DMS 273 (cell line): ENCODE measurements around the gene HCN2.

ENCODE experiments used
- DNase-seq: peaks from one replicate; lab custom pipeline; 2025; ENCODE audit not compliant: unreplicated experiment; lab: John Stamatoyannopoulos, UW

Gene HCN2

GRCh38 chr19:570937-571565 is 18.6 kb upstream of the HCN2 start:
- peak; percentile 81 for DNase-seq

GRCh38 chr19:571566-571974 is 18.1 kb upstream of the HCN2 start:
- peak; percentile 77 for DNase-seq

GRCh38 chr19:572140-572742 is 17.4 kb upstream of the HCN2 start, which contains the start of gene BSG:
TSS of gene BSG (plus strand) at chr19:572596. CDS start at chr19:572635, 39 bp downstream.
- peak; percentile 100 for DNase-seq

GRCh38 chr19:572743-573518 is 16.8 kb upstream of the HCN2 start:
- DNase-seq = peak; percentile 82

- no peak for DNase-seq
Observed at GRCh38 chr19:573519-573825, 16.2 kb upstream of the HCN2 start.

GRCh38 chr19:574658-575526 is 14.8 kb upstream of the HCN2 start:
- DNase-seq = peak; percentile 60

- DNase-seq = peak; percentile 45
Observed at GRCh38 chr19:575527-576506, 13.9 kb upstream of the HCN2 start.

- no peak for DNase-seq
Observed at GRCh38 chr19:576768-577438, 12.8 kb upstream of the HCN2 start.

- no peak for DNase-seq
Observed at GRCh38 chr19:577439-578392, 12.0 kb upstream of the HCN2 start.

GRCh38 chr19:579111-579841 is 10.4 kb upstream of the HCN2 start:
- no peak for DNase-seq

- DNase-seq = no peak
Observed at GRCh38 chr19:579842-580155, 9.9 kb upstream of the HCN2 start.

GRCh38 chr19:580274-580835 is 9.3 kb upstream of the HCN2 start:
- no peak for DNase-seq

GRCh38 chr19:581399-582111 is 8.1 kb upstream of the HCN2 start:
- no peak for DNase-seq

- DNase-seq = no peak
Observed at GRCh38 chr19:582497-583197, 7.0 kb upstream of the HCN2 start.

GRCh38 chr19:583198-583967 is 6.3 kb upstream of the HCN2 start:
- no peak for DNase-seq

- peak; percentile 62 for DNase-seq
Observed at GRCh38 chr19:583968-584239, 5.8 kb upstream of the HCN2 start.
